Measurements from ENCODE around the gene ZMYM2. TPM values are rescaled to one million over a fixed set of nuclear protein-coding genes. Genes with fewer than 3 reads are reported as not detected.

Gene ZMYM2
- total and polyA plus RNA-seq, 10 of the 15 experiments (the other 5 are each of a cell fraction or from before 2014, with no cell fraction given) = 9.5 to 60.4 (median 34.6) TPM

DNA sequence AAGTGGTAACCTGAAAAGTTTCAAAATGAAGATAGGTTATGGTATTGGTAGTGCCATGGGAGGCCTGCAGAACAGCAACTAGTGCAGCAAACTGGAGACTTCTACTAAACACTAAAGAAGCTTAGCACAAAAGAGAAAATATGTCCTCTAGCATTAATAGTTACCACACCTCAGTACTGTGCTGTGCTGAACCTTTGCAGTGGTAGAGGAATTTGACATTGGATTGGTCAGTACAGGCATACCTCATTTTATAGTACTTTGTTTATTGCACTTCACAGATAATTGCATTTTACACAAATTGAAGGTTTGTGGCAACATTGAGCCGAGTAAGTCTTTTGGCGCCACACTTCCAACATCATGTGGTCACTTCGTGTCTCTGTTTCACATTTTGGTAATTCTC lies 40.4 kb downstream of the ZMYM2 start (continued):
- TF ChIP-seq ZNF622 (IDR thresholded peaks at IDR 0.05) = no peak
- no peak for TF ChIP-seq RELA (IDR thresholded peaks at IDR 0.05; ENCODE audit: borderline replicate concordance, partially characterized antibody)
- TF ChIP-seq ZNF207 (IDR thresholded peaks at IDR 0.05; ENCODE audit: borderline replicate concordance) = no peak

DNA sequence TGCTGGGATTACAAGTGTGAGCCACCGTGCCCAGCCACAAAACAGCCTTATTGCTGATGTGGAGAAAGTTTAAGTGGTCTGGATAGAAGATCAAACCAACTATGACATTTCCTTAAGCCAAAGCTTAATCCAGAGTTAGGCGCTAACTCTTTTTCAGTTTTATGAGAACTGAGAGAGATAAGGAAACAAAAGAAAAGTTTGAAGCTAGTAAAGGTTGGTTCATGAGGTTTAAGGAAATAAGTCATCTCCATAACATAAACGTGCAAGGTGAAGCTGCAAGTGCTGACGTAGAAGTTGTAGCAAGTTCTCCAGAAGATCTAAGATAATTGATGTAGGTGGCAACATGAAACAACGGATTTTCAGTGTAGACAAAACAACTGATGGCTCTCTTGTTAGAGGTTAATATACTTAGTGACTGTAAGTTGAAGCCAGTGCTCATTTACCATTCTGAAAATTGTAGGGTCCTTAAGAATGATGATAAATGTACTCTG lies 41.6 kb downstream of the ZMYM2 start:
- ATAC-seq (no peak), DNase-seq (ENCODE audit: low read depth, low spot score) (no peak), FAIRE-seq (no peak)
- peaks cover 3 to 11% of the 10 kb centered on the region in 2 experiments for H3K36me3 ChIP-seq (ENCODE audit: control insufficient read depth in 2 of 2, insufficient read depth in 2 of 2, low read length in 1 of 2)
- CTCF ChIA-PET = interaction anchor here (1.3 kb wide), 1 partner anchor 19 kb away, joined by 3 read pairs; no protein-coding TSS in a partner anchor
- TF ChIP-seq, protein P1, sequence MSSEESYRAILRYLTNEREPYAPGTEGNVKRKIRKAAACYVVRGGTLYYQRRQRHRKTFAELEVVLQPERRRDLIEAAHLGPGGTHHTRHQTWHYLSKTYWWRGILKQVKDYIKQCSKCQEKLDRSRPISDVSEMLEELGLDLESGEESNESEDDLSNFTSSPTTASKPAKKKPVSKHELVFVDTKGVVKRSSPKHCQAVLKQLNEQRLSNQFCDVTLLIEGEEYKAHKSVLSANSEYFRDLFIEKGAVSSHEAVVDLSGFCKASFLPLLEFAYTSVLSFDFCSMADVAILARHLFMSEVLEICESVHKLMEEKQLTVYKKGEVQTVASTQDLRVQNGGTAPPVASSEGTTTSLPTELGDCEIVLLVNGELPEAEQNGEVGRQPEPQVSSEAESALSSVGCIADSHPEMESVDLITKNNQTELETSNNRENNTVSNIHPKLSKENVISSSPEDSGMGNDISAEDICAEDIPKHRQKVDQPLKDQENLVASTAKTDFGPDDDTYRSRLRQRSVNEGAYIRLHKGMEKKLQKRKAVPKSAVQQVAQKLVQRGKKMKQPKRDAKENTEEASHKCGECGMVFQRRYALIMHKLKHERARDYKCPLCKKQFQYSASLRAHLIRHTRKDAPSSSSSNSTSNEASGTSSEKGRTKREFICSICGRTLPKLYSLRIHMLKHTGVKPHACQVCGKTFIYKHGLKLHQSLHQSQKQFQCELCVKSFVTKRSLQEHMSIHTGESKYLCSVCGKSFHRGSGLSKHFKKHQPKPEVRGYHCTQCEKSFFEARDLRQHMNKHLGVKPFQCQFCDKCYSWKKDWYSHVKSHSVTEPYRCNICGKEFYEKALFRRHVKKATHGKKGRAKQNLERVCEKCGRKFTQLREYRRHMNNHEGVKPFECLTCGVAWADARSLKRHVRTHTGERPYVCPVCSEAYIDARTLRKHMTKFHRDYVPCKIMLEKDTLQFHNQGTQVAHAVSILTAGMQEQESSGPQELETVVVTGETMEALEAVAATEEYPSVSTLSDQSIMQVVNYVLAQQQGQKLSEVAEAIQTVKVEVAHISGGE (CRISPR knock-in tag; IDR thresholded peaks at IDR 0.05) = no peak
- H3K9me3 ChIP-seq (replicated peaks; ENCODE audit: control insufficient read depth, insufficient read depth, low read length) = no peaks in the 10 kb centered on the region
- SMC1A ChIA-PET (ENCODE audit: uncharacterized antibody, unreplicated experiment) = no interaction called here
- no peak overlapping the region for H2AFZ ChIP-seq (ENCODE audit: control insufficient read depth, low read depth, low read length)
- no peaks in the 10 kb centered on the region for H3K27me3 ChIP-seq (replicated peaks in 1 of 2; ENCODE audit: control insufficient read depth in 2 of 2, insufficient read depth in 2 of 2, low read length in 1 of 2)
- RAD21 ChIA-PET (ENCODE audit: unreplicated experiment) = interaction anchor here (0.6 kb wide), 1 partner anchor 486 kb away, joined by 3 read pairs; no protein-coding TSS in a partner anchor
- peaks cover 5% of the 10 kb centered on the region for H3K79me2 ChIP-seq (ENCODE audit: control insufficient read depth, insufficient read depth, low read length)
- H4K20me1 ChIP-seq (ENCODE audit: control insufficient read depth, insufficient read depth) = no peaks in the 10 kb centered on the region
- no TSS peak for BruUV-seq (replicated peaks)
- H3K4me1 ChIP-seq (ENCODE audit: control insufficient read depth, insufficient read depth, low read length) = no peaks in the 10 kb centered on the region
- in situ Hi-C loops (cut with MboI) = no loop called here
- POLR2A ChIA-PET = no interaction called here
- 88% methylated on average over 5 of the region's 5 CpGs for WGBS (ENCODE audit: insufficient coverage, insufficient replicate concordance, low lambda C conversion rate, missing lambda C conversion rate)
- no peak overlapping the region for H3K9ac ChIP-seq (ENCODE audit: control insufficient read depth, insufficient read depth, low read length)
- intact Hi-C loops (cut with micrococcal nuclease; ENCODE audit: unreplicated experiment) = no loop called here
- no peak overlapping the region for H3K4me2 ChIP-seq (ENCODE audit: control insufficient read depth, insufficient read depth)
- H3K4me3 ChIP-seq = no peak overlapping the region
- H3K27ac ChIP-seq (ENCODE audit: control insufficient read depth, insufficient read depth) = no peak overlapping the region
